CD4-positive, alpha-beta T cell treated with Interleukin-4 for 1 hour (primary cell): ENCODE results near the gene ZP3.
"Not testable (repeated sequence)": the region's sequence is repeated elsewhere in the genome, so short reads cannot be mapped to it uniquely, and the experiment has no call there.

ENCODE experiments used
- DNase-seq, 2 donors: peaks; one replicate each; pipeline ENCODE4 v3.0.0-alpha.2; 2020 to 2022

Gene ZP3

DNA sequence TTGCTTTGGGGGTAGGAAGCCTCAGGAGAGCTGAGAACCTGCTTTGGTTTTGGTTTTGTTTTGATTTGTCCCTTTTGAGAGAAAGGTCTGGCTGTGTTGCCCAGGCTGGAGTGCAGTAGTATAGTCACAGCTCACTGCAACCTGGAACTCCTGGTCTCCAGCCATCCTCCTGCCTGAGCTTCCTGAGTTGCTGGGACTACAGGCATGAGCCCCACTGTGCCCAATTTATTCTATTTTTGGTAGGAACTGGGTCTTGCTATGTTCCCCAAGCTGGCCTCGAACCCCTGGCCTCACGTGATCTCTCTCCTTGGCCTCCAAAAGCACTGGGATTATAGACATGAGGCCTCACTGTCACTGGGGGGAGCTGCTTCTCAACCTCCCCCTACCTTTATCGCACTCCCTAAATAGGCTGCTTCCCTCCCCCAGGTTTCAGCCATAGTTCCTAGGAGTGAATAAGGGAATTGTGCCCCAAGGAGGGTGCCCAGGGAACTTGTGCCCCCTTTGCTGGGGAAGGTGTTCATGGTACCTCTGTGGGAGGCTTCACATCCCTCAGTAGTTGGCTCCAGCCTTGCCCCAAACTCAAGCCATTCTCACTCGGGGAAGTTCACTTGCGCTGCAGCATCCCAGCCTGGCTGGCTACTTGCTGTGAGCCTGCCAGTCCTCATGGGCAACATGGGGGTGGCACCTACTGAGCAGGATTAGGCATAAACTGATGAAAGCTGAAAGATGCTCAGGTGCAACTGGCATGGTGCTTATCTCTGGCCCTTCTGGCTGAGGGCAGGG, 18.1 kb downstream of the ZP3 start:
- not testable (repeated sequence) for DNase-seq

DNA sequence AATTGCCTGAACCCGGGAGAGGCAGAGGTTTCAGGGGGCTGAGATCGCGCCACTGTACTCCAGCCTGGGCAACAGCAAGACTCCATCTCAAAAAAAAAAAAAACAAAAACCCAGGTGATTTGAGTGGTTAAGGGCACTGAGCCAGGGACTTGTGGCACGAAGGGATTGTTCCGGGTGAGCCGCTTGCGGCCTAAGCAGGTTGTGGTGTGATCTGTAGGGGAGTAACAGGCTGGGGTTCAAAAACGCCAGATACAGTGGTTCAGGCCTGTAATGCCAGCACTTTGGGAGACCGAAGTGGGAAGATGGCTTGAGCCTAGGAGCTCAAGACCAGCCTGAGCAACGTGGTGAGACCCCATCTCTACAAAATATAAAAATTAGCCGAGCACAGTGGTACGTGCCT, 19.1 kb downstream of the ZP3 start:
- peak in 1 of 2 donors; percentile 25 for DNase-seq

DNA sequence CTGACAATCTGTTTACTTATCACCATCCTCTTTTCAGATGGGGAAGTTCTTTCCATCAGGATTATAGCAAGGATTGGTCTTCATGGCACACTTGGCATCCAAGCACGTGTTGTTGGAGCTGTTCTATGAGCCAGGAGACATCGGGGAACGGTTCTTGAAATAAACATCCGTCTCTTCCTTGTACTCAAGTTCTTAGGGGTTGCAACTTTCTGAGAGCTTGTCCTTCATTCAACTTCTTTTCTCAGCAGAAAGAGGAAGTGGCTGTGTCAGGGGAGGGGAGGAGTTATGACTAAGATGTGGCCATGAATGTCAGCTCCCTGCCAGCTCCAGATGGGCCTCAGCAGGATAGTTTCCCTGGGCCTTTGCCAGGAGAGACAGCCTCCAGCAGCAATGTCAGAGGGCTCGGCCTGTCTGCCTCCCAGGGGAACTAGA, 20.8 kb downstream of the ZP3 start:
- DNase-seq: peak in 1 of 2 donors; percentile 18

DNA sequence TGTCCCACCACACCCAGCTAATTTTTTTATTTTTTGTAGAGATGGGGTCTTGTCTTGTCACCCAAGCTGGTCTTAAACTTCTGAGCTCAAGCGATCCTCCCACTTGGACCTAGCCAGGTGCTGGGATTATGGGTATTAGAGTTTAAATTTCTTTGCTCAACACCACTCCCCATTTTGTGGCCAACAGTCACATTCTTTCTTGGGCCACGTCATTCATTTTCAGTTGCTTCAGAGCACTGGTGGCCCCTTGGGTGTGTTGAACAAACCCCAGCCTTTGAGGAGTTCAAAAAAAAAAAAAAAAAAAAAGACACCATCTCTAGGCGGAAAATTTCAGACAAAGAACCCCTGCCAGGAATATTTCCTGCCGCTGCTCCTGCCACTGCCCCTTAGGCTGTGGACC, 32.3 kb downstream of the ZP3 start:
- not testable (repeated sequence) for DNase-seq

DNA sequence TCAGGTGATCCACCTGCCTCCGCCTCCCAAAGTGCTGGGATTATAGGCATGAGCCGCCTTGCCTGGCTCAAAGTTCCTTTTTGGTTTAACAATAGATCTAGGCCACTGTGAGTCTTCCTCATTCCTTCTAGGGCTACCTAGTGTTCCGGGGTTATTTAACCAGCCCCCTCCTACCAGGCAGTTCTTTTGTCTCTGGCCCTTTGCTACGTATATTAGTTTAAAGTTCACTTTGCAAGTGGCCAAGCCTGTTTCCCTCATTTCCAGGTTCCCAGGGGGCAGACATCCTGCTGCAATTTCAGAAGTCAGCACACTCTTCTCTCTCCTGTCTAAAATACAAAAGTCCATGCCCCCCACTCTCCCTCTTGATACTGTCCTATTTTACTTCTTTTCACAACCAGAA, 33.8 kb downstream of the ZP3 start:
- DNase-seq: not testable (repeated sequence)

DNA sequence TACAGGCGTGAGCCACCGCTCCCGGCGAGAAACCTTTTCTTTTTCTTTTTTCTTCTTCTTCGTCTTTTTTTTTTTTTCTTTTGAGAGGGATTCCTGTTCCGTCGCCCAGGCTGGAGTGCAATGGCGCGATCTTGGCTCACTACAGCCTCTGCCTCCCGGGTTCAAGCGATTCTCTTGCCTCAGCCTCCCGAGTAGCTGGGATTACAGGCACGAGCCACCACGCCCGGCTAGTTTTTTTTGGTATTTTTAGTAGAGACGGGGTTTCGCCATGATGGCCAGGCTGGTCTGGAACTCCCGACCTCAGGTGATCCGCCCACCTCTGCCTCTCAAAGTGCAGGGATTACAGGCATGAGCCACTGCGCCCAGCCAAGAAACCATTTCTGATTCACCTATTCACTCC, 36.0 kb downstream of the ZP3 start:
- not testable (repeated sequence) for DNase-seq

DNA sequence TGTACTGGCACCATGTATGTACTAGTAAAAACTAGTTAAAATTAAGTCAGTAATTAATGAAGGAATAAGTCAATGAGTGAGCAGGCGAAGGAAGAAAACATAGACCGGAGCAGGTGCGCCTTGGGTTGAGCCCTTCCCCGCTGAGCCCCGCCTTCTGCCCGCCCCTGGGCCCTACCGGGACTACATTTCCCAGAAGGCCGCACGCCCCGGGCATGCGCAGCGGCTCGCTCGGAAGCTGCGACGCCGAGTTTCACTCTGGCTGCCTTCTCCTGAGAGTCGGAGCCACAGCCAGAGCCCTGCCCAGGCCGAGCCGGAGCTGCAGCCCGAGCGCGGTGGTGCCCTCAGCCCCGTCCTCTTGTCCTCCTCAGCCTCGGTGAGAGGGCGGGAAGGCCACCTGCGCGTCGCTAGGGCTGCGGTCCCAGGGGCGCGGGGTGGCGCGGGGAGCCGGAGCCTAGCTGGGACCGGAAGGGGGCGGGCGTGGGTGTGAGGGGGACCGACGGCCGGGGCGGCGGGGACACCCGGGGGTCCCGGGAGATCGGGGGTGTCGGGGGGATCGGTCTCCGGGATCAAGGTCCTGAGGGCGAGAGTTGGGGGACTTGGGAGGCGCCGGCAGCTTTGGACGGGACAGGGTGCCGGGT, 36.8 kb downstream of the ZP3 start, which contains the start of gene DTX2:
DTX2 (plus strand) TSS at position 246 of the 638 bp plus-strand sequence. CDS start 18,801 bp downstream, outside the sequence.
- peak; percentile 21 to 61 for DNase-seq

DNA sequence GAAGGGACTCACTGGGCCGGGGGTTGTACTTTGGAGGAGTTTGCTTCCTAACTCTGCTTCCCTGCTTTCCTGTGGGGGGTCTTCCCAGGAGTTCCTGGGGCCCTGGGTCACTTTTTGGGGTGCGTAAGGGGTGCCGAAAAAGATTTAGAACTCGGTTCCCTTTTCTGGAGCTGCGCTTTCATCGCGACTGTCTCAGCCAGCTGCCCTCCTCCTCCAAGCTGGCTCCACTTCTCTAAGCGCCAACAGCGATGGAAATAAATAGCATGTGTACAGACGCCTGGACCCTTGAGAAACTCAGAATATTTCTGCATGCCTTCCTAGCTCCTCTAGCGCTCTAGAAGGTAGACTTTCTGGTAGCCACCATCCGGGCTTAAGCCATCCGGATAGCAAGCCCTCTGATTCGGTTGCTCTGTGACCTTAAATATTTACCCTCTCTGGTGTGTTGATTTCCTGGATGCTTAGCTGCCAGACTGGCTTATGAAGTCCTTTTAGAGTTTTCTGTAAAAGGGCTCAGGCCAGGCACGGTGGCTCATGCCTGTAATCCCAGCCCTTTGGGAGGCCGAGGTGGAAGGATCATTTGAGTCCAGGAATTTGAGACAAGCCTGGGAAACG, 37.6 kb downstream of the ZP3 start:
- not testable (repeated sequence) for DNase-seq

DNA sequence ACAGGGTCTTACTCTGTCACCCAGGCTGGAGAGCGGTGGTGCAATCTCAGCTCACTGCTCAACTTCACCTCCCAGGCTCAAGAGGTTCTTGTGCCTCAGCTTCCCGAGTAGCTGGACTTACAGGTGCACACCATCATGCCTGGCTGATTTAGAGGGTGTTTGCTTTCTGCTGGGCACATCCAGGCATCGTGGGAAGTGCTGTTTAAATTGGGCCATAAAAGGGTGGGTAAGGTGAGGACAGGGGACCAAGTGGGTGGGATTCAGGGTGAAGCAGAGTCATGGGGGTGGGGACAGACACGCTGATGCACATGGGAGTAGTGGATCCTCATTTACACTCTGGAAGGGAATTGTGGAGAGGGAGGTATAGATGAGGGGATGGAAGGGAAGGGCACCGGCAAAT, 40.2 kb downstream of the ZP3 start:
- DNase-seq: not testable (repeated sequence)

DNA sequence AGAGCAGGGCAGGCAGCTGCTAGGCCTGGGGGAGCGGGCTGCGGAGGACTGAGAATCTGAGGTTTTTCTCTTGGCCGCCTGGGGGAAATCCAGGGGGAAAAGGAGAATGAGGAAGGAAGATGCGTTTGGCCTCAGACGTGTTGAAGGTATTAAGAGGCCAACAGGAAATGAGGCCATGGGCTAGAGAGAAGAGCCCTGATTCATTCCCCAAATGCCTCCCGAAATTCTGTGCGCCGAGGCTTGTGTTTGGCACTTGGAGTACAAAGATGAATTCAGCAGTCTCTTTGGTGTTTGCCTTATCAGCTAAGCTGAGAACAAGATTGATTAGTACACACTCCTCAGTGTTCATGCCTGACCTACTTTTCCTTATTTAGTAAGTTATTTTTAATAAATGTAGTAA, 41.2 kb downstream of the ZP3 start:
- not testable (repeated sequence) for DNase-seq

DNA sequence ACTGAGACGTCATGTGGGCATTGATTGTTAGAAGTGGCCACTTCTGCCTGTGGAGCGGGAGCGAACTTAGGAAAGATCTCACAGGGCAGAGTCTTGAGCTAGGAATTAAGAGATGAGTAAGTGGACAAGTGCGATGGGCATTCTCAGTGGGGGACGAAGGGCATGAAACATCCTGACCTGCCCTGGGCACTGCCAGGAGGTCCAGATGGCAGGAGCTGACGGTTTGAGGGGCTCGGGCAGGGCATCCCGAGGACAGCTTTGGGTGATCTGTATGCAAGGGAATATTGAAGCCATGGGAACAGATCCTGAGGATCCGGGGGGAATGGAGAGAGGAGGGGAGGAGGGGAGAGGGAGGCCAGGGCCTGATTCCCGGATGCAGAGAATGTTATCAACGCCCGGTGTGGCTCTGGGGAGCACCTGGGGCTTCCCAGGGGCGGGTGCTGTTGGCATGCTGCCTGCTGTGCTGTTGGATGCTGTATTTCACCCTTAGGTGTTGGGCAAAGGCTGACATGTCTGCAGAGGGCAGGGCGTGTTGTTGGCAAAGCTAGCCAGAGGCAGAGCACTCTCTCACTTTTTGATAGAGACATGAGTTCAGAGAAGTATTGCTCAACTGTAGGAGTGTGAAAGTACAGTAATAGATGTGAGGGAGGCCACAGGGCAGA, 43.1 kb downstream of the ZP3 start:
- DNase-seq: not testable (repeated sequence)

DNA sequence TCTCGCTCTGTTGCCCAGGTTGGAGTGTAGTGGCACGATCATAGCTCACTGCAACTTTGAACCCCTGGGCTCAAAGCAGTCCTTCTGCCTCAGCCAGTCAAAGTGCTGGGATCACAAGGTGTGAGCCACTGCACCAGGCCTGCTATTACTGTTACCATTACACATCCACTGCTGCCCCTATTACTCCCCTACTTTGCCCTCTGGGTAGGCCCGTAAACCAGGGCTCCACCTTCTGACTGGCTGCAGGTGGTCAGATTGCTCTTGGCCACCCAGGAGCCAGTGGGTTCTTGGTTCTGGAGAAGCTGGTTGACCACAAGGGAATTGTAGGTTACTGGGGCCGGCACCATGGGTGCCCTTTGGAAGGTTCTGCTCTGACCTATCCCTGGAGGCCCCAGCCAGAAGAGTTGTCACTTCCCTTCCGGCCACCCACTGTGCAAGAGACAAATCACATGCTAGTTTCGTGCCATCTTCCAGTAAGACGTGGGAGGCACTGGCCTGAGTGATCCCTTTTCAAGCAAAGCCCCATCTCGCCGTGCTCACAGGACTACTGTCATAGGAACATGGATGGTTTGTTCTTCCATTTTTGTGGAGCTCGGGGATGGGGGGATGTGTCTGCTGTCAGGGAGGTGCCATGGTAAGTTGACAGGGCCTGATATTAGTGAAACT, 46.9 kb downstream of the ZP3 start:
- DNase-seq: not testable (repeated sequence)

DNA sequence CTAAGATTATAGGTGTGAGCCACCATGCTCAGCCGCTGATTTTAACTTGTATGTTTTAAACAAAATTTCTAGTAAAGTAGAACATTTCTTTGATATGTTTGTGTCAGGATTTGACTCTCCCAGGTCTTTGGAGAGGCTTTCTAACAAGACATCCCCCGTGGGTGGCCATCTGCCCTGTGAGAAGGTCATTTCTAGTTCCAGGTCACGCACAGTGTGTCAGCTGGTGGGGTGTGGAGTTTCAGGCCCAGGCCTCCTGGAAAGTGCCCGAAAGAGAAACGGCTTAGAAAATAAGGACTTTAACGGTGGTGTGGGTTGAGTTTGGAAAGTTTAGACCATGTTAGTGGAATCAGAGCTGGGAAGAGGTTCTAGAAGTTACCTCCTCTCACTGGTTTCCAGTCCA, 48.3 kb downstream of the ZP3 start:
- DNase-seq: not testable (repeated sequence)

DNA sequence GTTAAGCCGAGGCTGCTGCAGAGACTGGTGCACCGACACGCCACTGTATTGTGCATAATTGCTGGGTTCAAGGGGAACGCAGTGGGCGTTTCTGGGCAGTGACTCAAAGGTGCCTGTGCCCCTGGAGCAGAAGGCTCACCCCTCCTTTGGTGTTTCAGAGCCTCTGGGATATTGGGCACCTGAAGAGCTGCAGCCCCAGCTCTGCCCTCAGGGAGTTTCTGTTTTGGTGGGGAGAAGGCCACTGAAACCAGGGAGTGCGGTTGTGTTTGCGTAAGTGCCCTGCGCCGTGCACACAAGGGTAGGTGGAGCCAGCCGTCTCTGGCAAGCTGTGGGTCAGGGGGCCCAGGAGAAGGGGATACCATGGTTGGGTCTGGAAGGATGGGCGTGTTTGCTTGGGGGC, 51.5 kb downstream of the ZP3 start:
- not testable (repeated sequence) for DNase-seq

DNA sequence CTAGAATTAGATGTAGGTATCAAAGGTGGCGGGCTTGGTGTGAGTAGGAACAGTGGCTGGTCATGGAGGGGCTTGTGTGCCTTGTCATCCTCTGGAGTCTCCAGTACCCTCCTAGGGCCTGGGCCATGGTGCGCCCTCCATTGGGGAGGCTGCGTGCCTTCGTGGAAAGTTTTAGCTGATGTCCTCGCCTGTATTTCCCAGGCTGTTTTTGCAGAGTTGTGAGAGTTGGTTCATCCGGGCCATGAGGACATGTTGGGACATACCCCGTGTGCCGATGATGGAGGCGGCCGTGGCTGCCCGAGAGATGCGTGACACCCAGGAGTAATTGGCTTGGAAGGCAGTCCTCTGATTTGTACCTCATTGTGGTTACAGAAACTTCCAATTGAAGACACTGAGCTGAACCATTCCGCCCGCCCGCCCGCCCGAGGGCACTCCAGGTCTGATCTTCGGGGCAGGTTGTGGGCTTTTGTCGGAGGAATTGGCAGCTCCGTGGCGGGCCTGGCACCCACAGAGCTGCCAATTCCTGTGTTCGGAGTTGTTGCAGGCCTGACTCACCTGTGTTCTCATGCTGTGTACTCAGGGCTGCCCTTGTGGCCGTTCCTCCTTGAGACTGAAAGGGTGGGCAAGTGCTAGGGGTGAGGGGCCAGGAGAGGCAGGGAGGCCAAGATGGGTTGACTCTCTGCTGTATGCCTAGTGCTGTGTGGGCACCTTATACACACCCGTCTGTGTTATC, 52.2 kb downstream of the ZP3 start:
- DNase-seq: not testable (repeated sequence)

DNA sequence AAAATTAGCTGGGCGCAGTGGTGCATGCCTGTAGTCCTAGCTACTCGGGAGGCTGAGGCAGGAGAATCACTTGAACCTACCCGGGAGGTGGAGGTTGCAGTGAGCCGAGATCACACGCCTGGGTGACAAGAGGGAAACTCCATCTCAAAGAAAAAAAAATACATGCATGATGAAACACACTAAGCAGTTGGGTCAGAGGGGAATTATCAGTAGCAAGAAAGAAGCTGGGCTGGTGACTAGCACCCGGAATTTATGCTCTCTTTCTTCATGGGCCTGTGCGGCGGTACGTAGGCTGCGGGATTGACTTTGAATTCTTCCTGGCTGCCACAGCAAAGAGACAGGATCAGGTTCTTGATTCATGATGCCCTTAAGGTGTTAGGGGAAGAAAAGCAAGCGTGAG, 54.9 kb downstream of the ZP3 start:
- DNase-seq: not testable (repeated sequence)

DNA sequence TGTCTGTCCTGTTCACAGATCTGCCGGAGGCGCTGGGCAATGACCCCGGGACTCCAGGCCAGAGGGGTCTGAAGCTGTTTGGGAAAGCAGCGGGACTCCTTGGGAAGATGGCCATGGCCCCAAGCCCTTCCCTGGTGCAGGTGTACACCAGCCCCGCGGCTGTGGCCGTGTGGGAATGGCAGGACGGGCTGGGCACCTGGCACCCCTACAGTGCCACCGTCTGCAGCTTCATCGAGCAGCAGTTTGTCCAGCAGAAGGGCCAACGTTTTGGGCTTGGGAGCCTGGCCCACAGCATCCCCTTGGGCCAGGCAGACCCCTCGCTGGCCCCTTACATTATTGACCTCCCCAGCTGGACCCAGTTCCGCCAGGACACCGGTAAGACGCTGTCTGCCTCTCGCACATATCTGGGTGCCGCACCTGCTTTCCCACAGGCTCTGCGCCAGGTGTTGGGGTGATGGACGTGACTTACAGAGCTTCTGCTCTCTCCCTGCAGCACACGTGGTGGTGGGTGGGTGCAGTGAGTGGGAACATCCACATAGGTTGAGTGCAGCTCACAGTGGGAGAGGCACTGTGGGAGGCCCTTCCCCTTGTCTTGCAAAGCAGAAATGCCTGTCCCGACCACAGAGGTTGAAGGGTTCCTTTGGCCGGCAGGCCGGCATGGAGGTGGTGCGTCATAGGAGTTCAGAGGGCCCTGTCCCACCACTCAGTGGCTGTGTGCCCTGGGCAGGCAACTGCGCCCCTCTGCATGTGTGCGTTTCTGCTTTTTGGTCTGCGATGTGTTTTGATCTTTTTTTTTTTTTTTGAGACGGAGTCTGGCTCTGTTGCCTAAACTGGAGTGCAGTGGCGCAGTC, 55.9 kb downstream of the ZP3 start:
- DNase-seq: not testable (repeated sequence)

DNA sequence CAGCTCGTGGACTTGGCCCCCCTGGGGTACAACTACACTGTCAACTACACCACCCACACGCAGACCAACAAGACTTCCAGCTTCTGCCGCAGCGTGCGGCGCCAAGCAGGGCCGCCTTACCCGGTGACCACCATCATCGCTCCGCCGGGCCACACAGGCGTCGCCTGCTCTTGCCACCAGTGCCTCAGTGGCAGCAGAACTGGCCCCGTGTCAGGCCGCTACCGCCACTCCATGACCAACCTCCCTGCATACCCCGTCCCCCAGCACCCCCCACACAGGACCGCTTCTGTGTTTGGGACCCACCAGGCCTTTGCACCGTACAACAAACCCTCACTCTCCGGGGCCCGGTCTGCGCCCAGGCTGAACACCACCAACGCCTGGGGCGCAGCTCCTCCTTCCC, 57.9 kb downstream of the ZP3 start:
- not testable (repeated sequence) for DNase-seq

DNA sequence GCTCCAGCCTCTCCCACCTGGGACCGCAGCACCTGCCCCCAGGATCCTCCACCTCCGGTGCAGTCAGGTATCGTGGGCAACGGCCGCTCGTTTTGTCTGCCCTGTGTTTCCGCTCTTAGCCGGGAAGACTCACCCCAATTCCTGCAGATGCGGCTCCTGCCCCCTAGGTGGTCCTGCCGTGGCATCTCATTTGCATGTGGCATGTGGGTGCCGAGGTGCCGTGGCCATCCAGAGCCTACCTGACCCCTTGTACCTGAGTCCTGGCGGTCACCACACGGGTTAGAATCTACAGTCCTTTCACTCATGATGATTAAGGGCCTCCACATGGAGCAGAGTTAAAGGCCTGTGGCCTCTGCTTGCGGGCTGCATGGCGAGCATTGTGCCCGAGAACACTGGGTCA, 58.3 kb downstream of the ZP3 start:
- DNase-seq: not testable (repeated sequence)

DNA sequence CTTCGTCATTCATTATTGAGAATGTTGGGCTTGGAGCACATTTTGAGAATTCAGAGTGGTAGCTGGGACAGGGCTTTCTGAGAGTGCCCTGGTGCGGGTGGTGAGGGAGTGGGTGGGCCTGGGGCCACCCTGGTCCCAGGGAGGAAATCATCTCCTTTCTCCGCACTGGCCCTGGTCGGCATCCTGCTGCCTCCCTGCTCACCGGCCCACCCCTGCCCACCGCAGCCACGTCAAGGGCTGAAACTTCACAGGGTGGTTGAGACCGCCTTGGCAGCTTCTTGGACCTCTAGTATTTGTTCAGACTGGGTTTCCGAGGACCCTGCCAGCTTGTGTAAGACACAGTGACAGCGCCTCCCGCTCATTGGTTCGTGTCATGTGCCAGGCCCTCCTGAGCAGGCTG, 59.7 kb downstream of the ZP3 start:
- not testable (repeated sequence) for DNase-seq
